ENCODE data around the gene DNAAF8.

DNAAF8 gene

GRCh38 chr16:4695473-4696171, 38.7 kb upstream of the DNAAF8 start:
- DNase-seq: no peak

GRCh38 chr16:4696172-4696904, 38.0 kb upstream of the DNAAF8 start:
- DNase-seq: no peak

DNA sequence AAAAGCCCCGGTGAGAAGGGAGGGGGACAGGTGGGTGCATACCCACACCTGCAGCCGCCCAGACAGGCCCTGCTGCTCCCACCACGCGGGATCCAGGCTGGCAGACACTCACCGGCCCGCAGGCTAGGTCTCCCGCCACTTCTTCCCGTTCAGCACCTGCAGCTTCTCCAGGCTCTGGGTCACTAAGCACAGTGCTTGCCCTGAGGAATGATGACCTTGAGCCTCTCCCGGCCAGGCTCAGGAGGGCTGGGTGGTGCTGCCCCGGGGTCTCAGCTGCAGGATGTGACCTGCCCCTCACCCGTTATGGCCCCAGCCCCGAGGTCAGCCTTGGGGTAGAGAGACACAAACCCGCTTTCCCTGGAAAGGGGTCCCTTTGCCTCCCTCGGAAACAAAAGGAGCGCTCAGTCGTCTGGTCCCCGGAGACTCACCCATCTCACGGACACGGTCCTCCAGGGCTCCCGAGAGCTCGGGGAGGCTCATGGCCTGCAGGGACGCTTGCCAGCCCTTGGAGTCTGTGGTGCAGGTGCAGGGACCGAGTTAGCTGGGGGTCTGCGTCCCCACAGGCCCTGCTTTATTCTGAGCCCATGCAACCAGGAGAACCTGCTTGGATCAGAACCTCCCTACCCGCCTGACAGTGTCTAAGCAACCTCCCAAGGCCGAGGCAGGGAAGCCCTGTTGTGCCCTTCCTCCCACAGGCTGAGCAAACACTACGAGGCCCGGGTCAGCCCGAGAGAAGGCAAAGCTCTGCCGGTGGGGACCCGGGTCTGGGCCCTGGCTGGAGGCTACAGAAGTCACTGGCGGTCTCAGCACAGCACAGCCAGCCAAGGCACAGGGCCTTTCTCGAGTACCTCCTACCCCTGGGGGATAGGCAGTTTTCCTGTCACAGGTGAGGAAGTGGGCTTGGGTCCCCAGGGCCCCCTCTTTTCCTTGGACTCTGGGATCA, 37.2 kb upstream of the DNAAF8 start:
- DNase-seq: no peak

DNA sequence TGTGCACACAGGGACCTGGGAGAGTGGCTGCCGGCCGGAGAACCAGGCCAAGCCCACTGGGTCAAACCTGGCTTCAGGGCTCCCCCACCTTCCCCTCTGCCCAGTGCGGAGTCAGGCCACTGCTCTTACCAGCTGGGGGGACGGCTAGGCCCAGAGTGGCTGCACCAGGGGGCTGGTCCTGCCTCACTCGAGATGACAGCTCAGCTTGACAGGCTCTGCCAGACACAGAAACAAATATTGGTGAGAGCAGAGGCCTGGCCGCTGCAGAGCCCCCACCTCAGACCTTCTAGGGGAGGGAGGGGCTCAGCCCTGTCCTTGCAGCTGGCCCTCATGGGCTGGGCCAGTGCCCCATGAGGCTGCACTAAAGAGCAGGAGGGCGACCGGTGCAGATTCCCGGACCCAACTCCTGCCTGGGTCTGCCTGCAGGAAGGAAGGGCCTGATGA, 36.5 kb upstream of the DNAAF8 start:
- no peak for DNase-seq

DNA sequence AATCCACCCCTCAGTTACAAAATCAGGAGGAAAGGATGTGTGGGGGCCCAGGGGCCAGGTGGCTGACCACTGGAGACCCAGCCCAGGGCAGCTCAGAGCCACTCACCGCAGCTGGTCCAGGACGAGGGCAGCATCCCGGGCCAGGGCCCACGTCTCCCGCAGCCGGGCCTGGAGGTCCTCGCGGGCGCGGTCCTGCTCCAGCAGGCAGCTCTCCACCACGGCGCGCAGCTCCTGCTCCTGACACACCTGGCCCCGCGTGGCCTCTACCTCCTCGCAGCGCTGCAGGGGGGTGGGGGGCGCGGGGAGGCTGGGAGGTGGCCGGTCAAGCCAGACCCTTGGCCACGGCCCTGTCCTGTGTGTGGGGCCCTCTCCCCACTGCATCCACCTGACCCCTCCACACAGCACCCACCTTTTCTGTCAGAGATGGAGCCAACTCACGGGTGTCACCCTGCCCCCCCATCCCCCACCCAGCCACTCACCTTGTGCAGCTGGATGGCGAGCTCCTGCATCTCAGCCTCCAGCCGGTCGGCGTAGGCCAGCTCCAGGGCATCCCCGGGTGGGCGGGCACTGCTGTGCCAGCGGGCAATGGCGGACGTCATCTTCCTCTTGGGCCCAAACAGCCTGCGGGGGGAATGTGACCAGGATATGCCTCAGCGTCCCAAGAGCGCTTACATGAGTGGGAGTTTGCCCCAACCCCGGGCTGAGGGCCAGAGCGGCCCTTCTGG, 35.9 kb upstream of the DNAAF8 start:
- DNase-seq: no peak

DNA sequence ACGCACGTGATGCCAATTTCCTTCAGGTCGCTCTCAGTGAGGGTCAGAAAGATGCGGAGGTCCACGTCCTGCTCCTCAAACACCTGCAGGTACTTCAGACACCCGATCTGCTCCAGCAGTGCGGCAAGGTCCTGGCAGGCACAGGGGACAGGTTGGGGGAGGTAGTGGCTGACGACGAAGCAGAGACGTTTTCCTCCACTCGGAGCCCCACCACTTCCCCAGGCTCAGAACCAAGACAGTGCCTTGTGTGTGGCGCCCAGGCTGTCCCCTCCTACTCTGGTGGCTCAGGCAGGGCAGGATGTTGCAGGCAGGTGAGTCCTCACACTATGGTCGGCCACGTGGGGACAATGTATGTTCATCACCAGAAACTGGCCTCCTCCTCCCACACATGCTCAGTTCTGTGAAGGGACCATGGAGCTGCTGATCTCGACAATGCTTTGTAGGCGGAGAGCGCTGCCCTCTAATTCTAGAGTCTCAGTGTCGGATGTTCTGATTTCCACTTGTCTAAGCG, 35.2 kb upstream of the DNAAF8 start:
- DNase-seq: no peak

- no peak for DNase-seq
Measured at GRCh38 chr16:4700380-4700996, 33.8 kb upstream of the DNAAF8 start.

- no peak for DNase-seq
Measured at GRCh38 chr16:4700997-4701743, 33.2 kb upstream of the DNAAF8 start.

- DNase-seq: no peak
Measured at GRCh38 chr16:4701791-4702465, 32.4 kb upstream of the DNAAF8 start.

- DNase-seq: no peak
Measured at GRCh38 chr16:4702466-4702808, 31.9 kb upstream of the DNAAF8 start.

DNA sequence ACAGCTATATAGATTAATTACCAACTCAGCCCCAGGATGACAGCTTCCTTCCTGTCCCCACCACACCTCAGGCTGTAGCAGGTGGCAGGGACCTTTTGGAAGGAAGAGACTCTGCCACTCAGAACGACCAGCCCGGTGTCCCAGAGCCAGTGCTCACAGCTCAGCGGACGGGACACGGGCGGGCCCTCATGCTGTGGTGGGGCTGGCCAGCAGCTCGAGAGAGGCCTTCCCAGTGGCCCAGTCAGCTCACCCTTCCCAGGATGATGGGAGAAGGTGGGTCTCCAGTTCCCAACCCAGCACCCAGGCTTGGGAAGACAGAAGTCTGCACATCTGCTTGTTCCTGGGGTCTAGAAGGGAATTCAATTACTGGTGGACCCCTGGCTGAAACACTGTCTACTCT, 30.4 kb upstream of the DNAAF8 start:
- no peak for DNase-seq

DNA sequence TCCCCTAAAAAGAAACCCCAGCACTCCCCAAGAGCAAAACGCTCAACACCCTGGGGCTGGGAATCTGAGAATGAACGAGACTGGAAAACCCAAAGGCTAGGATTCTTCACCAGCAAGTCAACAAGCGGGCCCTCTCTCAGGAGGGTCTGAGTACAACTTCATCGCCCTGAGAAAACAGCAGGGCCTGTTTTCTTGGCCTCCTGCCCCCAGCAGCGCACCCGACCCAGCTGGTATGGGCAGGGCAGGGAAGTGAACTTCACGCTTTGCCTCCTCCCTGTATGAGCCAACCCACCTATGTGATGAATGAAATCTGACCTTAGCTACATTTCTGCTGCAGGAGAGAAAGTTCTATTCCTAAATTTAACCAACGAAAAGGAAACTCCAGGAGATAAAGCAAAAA, 29.8 kb upstream of the DNAAF8 start:
- DNase-seq: no peak

- no peak for DNase-seq
Measured at GRCh38 chr16:4704913-4705312, 29.4 kb upstream of the DNAAF8 start.

- no peak for DNase-seq
Measured at GRCh38 chr16:4706871-4707270, 27.5 kb upstream of the DNAAF8 start.

DNA sequence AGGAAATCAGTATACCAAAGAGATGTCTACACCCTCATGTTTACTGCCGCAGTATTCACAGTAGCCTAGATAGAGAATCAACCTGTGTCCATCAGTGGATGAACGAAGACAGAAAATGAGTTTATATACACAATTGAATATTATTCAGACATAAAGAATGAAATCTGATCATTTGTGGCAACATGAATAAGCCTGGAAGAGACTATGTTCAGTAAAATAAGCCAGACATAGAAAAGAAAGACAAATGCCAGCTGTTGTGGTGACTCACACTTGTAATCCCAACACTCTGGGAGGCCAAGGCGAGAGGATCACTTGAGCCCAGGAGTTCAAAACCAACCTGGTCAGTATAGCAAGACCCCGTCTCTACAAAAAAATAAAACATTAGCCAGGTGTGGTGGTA, 24.9 kb upstream of the DNAAF8 start:
- no peak for DNase-seq

GRCh38 chr16:4713663-4714501, 20.5 kb upstream of the DNAAF8 start:
- DNase-seq: no peak

DNA sequence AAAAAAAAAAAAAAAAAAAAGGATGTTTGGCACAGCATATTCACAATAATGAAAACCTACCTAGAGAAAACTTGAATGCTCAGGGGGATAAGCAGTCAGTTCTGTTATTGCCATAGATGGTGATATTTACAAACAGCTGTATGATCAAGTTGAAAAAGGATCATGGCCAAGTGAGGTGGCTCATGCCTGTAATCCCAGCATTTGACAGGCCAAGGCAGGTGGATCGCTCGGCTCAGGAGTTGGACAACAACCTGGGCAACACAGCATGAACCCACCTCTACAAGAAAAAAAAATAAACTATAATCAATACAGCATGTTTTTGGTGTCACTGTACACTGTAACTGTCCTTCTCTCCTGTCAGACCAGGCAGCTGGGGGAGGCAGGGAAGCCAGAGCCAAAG, 19.3 kb upstream of the DNAAF8 start:
- no peak for DNase-seq

DNA sequence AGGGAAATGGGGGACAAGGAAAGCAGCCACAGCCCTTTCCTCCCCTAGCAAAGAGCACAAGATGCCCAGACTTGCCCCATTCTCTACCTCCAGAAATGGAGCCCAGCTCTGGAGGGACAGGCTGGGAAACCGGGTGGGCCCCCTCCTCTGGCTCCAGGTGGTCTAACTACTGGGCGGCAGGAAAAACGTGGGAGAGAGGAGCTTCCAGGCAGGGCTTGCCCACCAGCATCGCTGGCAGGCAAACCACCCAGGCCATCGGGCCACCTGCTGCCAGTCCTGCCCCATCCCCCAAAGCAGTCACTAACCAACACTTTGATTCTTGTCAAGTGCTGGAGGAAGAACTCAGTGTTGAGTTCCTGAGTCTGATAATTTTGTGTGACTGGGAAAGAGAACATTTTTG, 15.9 kb upstream of the DNAAF8 start:
- DNase-seq: no peak

GRCh38 chr16:4723071-4723767, 11.1 kb upstream of the DNAAF8 start:
- DNase-seq: no peak
